Medulla oblongata (tissue), 1 donor: ENCODE data around the gene SLC25A14.

Experiments
- DNase-seq: peaks from one replicate; pipeline ENCODE4 v3.0.0-alpha.2; 2015; ENCODE audit errors: extremely low spot score

The SLC25A14 gene

DNA sequence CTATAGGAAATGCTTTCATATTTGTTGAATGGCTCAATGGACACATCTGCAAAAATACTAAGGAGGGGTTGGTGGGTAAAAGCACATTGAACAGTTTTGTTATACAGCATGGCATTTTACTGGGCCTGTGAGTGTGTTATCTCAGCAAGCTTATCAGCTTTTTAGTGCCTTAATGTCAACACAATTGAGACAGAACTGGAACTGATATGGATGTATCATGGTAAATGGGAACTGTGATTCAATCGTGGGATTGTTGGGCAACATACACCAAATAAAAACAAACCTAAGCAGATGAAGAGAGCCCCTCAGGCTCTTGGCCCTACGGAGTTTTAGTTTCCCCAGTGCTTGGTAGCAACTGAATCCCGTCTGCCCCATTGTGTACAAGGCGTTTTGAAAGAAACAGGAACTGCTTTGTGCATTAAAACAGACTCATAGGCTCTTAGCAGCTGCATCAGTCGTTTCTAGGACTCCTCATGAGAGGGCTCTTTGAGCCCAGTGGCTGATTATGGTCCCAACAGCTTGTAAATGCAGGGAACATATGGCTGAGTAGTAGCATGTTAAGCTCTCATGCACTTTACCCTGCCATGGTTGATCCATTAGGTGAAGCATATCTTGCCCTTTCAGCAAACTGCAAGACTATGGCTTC lies 38.4 kb downstream of the SLC25A14 start:
- DNase-seq = peak; percentile 42

DNA sequence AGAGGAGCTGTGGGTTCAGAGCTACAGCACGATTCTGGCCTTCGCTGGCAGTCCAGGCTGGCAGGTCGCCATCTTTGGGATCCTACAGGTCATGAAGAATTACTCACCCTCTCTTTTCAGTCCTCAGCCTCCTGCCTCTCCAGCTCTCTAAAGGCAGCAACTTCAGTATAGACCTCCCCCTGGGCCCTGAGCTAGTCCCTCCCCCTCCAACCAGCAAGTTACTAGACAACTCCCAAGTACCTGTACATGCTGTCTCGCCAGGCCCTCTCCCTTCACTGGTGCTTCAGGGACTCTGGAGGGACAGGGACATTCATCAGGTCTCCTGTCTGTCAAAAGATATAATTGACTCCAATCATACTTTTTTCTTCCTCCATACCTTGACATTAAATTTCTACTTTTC lies 45.8 kb downstream of the SLC25A14 start, which contains the start of gene GPR119:
TSS of gene GPR119 (minus strand) at position 155 of the 400 bp plus-strand sequence. CDS start 227 bp downstream, outside the sequence.
- no peak for DNase-seq

DNA sequence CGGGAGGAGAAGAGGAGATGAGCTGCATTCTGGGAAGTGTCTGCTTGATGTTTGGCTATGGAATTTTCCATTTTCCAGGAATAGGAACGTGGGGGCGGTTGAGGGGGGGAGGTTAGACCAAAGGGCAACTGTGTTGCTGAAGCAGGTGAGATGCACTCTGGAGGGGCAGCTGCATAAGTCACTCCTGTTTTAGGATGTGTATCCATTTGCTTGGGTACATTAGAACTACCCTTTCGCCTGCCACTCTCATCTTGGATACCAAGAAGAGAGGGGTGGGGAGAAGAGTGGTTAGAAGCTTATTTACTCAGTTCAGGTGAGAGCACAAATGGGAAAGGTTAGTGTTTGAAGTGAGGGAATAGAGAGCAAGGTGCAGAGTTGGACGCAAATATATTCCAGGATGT lies 46.7 kb downstream of the SLC25A14 start:
- no peak for DNase-seq

DNA sequence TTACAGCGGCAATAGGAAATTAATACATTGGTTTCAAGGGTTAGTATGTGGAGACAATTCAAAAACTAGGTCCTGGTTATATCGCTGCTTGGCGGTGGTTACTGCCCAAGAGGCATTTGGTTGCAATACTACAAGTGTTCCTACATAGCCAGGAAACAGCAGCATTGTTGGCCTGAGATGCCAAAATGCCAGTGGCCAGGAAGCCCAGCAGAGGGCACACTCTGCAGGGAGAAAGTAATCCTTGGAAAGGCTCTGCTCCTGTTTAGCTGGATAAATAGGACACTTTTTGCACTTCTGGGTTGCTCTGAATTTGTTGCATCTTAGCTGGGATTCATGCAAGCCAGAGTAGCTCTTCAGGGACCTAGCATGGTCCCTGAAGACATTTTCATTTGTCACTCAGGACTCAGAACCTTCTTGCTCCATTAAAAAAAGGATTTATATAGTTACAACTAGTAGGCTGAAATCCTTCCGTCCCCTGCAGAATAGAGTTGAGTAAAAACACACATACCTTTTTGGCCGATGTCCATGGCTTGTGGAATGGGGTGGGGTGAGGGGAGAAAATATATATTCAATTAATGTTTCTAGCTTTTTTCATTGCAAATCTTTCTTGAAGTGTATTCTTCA lies 53.8 kb downstream of the SLC25A14 start:
- DNase-seq = peak; percentile 79

DNA sequence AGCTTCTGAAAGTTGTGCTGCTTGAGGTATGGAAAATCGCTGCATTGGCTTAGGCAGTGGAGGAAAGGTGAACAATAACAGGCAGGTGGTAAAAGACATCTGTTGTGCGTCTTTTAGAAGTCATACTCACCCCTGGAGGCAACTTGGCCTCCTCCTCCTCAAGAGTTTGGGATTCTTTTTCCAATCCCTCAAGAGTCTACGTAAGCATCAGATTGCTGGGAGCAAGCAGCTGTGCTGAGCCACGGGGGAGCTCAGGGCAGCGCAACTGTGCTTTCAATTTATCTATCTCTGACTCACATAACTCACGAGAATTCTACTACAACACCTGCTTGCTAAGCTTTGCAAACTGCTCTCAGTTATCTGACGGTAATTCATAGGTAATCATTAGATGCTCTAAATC lies 55.6 kb downstream of the SLC25A14 start:
- no peak for DNase-seq

DNA sequence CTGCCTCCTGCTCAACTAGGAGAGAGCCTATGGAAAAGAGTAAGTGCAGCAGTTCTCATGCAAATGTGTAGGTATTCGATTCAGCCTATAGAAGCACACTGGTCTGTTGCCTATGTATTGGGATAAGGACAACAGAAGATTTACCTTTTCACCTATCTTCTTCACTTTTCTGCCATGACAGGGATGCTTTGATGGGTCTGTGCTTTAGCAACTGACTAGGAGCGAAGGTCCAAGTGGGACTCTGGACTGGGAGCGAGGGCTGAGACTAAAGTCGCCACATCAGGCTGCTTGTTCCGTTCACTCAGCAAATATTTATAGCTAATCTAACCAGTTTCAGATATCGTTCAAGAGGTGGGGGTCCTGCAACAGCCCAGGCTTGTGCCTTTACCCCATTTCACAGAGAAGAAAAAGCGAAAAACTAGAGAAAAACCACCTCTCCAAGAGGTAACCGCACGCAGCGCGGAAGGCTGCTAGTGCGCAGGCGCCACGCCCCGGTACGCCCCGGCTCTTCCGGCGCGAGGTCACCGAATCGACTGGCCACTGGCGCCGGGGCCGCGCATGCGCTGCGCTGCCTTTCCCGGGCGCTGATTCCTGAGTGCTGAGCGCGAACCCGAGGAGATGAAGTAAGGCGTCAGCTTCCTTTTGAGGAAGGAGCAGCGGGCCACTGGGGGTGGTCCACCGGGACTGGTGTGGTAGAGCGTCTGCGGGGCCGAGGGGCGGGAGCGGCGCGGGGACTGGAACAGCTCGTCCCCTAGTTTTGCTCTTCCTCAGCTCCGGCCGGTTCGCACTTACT lies 61.9 kb downstream of the SLC25A14 start, which contains the start of gene RBMX2:
TSS of gene RBMX2 (plus strand) at position 573 of the 793 bp plus-strand sequence. CDS start at position 619, 46 bp downstream.
- peak; percentile 76 for DNase-seq

DNA sequence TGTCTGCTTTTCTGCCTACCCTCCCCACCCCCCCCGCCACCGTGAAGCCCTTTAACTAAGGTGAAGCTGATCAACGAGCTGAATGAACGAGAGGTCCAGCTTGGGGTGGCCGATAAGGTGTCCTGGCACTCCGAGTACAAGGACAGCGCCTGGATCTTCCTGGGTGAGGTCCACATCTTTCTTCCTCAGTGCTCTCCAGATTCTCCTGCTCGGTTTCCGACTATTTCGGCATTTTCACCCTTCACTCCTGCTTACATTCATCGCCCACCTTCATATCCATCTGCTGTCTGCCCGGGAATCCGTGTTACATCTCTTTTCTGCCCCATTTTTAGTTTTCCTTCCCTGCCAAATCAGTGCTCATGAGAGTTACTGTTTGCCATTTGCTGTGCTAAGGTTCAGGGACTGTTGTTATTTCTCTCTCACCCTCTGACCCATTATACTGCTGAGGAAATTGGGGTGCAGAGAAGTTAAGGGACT lies 62.5 kb downstream of the SLC25A14 start:
- DNase-seq = no peak

DNA sequence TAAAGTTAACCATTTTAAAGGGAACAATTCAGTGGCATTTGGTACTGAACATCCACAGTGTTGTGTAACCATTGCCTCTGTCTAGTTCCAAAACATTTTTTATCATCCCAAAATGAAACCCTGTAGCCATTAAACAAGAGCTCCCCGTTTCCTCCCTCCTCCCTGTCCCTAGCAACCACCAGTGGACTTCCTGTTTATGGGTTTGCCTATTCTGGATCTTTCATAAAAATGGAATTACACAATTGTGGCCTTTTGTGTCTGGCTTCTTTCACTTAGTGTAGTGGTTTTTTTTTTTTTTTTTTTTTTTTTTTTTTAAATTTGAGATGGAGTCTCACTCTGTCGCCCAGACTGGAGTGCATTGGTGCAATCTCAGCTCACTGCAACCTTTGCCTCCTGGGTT lies 73.7 kb downstream of the SLC25A14 start:
- no peak for DNase-seq

DNA sequence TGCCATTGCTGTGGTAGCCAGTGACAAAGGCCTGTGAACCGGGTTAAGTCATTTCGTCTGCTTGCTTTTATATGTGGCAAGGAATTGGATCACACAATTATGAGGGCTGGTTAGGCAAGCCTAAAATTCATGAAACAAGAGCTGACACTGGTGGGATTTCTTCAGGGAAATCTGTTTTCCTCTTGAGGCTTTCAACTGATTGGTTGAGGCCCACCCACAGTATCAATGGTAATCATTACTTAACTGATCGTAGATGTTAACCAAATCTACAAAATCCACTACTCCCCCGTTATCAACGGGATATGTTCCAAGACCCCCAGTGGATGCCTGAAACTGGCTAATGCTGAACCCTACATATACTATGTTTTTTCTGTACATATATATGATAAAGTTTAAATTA lies 75.1 kb downstream of the SLC25A14 start:
- DNase-seq = no peak

DNA sequence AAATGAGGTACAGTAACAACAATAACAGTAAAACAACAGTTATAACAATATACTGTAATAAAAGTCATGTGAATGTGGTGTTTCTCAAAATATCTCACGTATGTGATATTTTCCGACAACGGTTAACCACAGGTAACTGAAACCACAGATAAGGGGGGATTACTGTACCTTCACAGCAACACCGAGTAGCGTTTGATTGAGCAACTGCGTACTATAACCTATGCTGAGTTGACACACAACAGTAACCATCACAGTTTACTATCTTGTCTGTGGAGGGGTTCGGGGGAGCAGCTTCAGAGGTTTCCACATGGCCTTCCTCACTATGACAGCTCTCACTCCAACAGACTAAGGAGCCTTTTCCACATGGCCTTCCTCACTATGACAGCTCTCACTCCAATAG lies 75.5 kb downstream of the SLC25A14 start:
- DNase-seq = no peak

DNA sequence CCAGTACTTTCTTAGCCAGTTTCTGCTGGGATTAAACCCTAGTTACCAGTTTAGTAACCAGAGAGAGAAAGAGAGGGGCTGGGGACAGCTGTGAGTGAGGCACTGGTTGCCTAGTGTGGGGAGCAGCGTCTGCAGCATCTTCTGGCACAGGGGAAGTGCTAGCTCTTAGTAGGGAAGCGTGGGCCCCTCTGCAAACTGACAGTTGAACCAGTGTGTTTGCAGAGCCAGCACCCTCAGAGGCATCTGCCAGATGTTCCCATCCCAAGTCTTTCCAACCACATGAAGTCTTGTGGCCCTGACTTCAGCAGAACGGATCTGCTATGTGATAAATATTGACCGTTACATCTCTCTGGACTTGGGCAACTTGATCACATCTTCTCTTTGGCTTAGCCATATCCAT lies 77.1 kb downstream of the SLC25A14 start:
- DNase-seq = no peak

DNA sequence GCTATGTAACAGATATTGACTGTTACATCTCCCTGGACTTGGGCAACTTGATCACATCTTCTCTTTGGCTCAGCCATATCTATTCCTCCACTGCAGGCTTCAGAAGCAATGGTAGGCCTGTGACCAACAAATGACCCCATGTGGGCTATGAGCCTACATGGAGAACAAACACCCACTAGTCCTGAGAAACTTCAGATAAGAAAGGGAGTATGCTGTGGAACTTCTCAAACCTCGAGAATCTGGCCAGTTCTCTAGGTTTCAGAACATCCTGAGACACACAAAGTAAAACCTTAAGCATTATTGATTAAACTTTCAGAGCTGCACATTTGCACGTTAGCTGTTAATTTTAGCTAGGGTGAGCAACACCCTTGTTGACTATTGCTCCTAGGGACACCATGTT lies 78.3 kb downstream of the SLC25A14 start:
- no peak for DNase-seq

DNA sequence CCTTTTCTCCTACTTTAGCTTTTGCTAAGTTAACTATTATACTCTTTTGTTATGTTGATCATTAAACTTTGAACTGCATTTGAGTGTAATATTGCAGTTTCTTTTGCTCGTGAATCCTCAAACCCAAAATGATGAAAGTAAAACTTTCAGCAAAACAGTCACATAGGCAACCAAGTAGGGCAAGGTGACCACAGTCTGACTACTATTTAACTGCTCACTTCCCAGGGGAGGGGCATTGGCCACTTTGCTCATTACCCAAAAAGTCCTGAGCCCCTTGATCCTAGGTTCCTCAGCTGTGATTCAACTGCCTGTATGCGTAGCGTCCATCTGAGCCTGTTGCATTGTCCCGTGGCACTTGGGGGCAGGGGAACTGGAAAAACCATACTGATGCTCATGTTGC lies 79.0 kb downstream of the SLC25A14 start:
- no peak for DNase-seq

DNA sequence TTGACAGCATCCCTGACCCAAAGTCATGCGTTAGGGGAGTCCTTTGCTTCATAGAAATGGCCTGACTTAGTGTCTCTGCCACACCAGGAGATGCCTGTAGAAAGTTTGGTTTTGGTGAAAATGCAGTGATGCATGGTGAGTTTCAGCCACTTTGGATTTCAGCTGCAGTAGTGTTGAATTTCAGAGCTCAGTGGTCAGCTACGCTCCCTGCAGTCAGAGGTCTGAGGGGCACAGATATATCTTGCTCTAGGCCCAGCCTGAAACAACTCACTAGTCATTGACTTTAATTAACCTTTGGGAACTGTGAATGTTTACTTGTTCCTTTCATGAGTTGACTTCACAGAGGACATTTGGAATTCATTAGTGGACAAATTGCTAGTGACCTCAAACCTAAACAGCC lies 79.5 kb downstream of the SLC25A14 start:
- DNase-seq = no peak
